HG02884 (cell line): Measurements from ENCODE around the gene BCORL1.

Source experiments
- ATAC-seq: cut with Tn5 transposase; IDR thresholded peaks from one replicate; pipeline ENCODE4 v1.9.1; 2021; ENCODE audit warnings: mild to moderate bottlenecking, moderate library complexity; ENCODE audit not compliant: unreplicated experiment

Gene BCORL1

DNA sequence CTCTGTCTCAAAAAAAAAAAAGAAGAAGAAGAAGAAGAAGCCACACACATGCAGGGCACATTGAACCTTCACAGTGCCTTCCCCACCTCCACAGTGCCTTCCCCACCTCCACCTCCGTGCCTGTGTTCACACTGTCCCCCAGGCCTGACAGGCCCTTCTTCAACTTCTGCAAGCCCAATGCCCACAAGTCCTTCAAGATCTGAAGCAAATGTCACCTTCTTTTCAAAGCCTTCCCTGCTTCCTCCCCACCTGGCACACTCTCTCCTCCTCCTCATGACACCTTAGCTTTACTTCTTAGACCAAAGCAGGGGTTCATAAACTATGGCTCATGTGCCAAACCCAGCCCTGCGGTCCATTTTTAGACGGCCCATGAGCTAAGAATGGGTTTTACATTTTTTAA is 107.9 kb downstream of the BCORL1 start:
- no peak for ATAC-seq

DNA sequence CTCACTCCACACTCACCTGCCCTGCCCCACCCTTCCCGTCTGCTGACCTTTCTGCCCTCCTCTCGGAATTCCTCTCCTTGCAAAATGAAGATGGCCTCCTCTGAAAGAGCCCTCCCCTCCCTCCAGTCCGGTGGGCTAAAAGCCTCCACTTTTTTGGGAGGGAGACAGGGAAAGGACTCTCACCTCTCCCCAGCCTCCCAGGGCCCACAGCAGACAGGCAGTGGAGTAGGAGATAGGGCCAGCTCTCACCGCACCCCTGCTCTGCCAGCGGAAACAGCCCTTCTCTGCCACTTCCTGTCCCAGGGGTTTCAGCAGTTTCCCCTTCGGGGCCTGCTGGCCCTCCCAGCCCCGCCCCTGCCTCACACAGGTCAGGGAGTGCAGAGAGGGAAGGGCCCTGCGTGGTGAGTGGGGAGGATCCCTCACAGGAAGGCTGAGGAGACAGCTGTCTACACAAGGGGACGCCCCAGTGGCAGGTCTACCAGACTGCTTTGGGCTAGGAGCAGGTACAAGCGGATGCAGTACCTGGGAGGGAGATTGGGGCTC is 109.6 kb downstream of the BCORL1 start:
- ATAC-seq, result peak; percentile 97

DNA sequence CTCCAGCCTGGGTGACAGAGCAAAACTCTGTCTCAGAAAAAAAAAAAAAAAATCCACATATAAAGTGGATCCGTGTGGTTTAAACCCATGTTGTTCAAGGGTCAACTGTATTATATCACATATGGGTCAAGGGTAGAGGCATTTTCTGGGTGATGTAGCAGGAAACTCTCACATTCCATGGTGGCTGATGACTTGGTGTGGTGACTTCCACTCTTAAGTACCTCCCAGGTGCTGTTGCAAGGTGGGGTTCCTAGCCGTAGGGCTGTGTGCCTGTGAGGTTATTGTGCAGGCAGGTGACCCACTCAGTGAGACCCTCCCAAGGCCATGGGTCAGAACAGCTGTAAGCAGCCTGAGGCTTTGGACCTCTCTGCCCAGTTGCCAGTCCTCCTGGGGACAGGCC is 110.8 kb downstream of the BCORL1 start:
- ATAC-seq, result no peak

DNA sequence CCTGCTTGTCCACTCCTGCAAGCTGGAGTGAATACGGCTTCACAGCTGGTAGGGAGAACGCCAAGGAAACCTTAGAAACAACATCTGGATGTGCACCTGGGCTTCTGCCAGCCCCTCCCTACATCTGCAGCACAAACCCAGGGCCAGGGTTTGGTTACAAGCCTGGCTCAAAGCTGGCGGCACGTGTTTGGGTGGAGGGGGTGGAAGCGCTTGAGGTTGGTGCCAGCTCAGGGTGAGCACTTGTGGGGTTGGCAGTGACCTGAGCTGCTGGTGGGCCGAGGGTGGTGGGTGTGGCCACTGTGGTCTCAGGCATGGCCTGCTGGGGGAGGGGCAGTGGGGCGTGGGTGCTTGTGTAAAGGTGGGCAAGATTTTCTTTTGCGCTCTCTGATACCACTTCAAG is 112.3 kb downstream of the BCORL1 start:
- no peak for ATAC-seq

DNA sequence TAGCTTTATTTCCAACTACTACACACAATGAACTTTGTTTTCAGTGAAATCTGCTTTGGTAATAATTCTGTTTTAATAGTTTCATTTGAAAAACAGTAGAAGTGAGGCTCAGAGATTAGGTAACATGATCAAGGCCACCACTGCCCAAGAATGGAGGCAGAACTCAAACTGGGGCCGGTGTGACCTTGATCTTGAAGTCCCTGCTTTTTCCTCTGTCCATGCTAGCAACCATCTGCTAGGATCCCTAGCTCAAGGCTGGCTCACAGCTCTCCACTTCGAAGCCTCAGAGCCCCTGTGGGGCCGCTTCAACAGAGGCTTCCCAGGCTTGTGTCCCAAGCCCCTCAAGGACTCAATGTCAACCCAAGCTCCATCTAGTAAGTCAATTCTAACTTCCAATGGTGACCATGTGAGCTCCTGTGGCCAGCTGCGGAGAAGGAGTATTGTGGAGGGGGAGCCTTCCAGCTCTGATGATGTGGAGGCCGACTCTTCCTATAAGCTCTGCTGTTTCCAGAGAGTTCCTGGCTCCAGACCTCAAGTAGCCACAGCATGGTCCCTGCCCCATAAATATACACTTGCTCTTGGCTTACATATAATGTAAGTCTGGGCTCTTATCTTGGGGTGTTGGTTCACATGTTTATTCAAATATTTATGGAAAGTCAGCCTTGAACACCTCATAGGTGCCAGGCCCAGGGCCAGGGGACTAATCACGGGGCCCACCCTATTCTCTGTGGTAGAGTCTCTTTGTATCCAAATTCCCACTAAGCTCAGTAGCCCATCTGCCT is 113.0 kb downstream of the BCORL1 start:
- ATAC-seq, result no peak

DNA sequence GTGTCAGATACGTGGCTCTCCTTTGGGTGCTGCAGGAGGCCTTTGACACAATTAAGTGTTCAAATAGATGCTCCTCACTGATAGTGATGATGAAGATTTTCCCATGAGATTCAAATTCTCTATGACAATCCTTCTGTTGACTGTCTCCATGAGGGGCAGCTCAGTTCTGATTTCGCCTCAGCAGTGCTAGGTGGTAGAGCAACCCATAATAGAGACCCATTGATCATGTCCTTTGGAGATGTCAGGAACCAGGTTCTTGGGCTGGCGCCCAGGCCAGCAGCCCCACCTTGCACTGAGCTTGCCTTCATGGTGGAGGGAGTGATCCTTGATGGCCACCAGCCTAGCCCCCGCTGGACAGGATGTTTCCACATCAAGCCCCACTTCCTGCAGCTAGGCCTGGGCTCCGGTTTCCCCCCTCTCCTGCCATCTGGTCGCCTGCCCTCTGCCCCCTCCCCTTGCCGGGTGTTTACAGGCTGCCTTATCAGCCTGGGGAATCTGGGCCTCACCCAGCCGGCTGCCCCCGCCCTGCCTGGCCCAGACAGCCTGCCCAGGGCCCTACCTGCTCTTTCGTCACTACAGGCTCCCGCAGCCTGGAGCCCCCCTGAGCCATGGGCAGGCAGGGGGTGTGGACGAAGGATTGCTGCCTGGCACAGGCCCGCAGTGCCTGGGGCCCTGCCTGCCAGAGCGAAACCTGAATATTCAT is 115.2 kb downstream of the BCORL1 start:
- ATAC-seq, result no peak

DNA sequence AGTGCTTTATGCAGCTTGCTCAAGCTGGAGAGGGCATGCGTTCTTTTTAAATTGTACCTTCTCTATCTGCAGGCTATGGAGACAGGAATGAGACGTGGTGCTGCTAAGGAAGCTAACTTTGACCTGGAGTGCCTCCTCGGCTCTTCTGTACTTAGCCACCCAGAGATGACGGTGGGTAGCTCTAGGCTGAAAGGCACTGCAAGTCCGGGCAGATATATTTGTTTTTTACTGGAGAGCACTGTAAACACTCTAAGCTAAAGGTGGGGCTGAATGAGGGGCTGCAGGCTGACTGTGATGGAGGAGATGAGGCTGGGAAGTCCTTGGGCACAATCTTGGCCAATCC is 115.7 kb downstream of the BCORL1 start:
- no peak for ATAC-seq

DNA sequence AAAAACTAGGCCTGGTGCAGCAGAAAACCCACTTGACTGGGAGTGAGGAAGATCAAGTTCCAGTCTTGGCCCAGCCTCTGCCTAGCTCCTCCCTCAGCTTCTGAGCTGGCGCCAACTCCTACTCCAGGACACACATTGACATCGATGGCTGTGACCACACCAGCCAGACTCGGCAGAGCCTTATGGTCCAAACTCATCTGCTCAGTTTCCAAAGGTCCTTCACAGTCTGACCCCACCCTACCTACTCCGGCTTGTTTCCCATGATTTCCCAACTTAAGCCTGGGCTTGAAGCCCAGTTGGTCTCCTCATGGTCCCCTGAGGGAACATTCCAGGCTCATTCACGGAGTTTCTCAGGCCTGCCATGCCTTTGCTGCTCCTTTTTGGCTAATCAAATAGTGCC is 117.7 kb downstream of the BCORL1 start:
- no peak for ATAC-seq

DNA sequence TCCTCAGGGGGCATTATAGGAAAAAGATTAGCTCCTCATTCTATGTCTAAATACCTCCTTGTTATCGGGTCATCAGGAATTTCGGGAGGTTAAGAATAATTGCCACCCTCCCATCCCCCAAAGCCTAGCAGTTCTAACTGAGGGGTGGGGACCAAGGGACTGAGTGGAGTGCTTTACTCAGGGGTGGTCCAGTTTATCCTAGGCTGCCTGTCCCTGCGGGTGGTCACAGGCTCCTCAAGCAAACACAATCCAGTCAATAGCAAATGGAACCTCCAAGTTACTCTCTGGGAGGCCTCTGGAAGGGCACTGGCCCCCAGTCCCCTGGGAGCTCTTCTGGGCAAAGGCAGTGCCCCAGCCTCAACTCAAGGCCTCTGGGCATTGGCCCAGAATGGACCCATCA is 121.2 kb downstream of the BCORL1 start:
- no peak for ATAC-seq

DNA sequence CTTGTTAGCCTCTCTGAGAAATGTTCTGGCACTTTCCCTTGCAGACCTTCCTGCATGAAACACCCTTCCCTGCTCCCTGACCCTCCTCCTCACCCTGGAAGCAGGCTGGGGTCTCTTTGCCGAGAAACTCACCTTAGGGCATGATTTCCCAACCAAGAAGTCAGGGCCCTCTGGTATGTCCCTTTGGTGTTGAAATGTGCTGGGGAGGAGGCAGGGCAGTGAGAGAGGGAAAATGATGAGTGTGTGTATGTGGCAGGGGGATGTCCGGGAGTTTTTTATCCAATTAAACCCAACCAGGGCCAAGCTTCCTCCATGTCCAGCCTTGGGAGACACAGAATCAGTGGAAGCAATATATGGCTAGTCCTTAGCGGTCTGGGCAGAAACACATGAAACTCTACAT is 122.8 kb downstream of the BCORL1 start:
- ATAC-seq, result no peak

DNA sequence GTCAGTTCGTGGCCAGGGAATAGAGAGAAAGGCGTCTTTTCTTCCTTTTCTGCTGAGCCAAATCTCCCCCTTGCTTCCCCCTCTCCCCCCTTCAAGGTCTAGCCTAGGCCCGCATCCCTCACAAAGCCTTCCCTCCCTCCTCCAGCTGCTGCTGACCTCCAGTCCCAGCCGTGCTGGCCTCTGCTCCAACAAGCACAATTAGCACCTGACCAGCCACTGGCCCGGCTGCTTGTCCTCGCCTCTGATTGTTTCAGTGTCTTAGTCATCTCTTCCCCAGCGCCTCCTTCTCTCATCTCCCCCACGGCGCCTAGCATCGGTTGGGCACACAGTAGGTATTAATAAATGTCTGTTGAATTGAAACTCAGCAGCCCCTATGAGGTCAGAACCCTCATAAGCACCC is 123.6 kb downstream of the BCORL1 start:
- no peak for ATAC-seq
